NCI-H1092 (cell line): ENCODE measurements around the gene GNPTAB.
"Not testable (repeated sequence)": the region's sequence is repeated elsewhere in the genome, so short reads cannot be mapped to it uniquely, and the experiment has no call there.

Experiments
- DNase-seq: peaks from one replicate; lab custom pipeline; 2025; lab: John Stamatoyannopoulos, UW

Gene GNPTAB

DNA sequence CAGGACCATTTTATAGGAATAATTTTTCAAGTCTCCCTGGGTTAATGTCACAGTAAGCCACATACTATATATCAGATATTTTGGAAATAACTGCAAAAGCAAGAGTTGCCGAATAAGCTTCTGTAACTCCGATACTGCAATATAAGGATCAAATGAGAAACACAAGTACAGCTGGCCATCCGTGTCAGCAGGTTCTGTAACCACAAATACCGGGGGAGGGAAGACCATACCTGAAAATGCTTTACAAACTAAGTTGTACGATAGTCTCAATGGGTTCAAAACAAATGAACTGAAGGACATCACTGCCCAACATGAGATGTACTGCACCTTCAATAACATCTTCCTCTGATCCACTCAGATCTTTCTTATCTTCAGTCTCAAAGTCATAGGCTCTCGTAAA, 93.3 kb downstream of the GNPTAB start:
- no peak for DNase-seq

- DNase-seq = not testable (repeated sequence)
Observed at GRCh38 chr12:101734482-101734881, 96.3 kb downstream of the GNPTAB start.

- DNase-seq = no peak
Observed at GRCh38 chr12:101733166-101733565, 97.6 kb downstream of the GNPTAB start.

DNA sequence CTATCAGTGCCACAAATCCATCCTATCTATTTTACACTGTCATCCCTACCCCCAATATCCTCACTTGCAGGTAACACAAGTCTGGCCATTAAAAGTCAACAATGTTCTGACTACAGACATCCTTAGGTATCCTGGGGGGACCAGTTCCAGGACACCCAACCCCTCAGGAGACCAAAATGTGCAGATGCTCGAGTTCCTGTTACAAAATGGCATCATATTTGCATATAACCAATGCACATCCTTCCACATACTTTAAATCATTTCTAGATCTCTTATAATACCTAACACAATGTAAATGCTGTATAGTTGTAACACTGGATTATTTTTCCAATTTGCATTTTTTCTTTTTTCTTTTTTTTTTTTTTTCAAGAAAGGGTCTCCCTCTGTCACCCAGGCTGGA, 98.4 kb downstream of the GNPTAB start:
- no peak for DNase-seq

DNA sequence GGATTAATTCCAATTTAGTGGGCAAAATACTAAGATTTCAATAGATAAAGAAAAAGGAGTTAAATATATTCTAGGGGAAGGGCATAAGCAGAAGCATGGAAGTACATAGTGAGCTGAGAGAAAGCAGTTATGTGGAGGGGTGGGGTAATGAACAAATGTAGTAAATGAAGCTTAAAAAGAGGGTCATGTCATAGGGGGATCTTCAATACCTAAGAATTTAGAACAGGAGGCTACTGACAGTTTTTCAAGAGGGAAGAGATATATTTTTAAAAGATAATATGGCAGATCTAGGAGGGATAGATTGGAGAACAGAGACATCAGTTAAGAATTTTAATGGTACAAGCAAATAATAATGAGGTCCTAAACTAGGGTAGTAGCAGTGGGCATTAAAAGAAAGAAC, 100.9 kb downstream of the GNPTAB start:
- no peak for DNase-seq

- DNase-seq = no peak
Observed at GRCh38 chr12:101727098-101727497, 103.7 kb downstream of the GNPTAB start.

DNA sequence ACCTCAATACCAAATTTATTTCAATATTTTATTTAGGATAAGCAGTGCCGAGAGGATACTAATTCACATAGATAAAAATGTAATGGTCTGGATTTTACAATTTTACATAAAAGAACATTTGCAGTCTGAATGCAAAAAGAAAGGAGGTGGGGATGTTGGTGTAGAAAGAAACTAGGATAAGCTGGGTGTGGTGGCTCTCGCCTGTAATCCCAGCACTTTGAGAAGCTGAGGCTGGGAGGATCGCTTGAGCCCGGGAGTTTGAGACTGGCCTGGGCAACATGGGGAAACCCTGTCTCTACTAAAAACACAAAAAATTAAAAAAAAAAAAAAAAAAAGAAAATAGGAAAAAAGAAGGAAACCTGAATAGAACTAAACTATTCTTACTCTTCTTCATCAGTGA, 108.4 kb downstream of the GNPTAB start:
- no peak for DNase-seq

DNA sequence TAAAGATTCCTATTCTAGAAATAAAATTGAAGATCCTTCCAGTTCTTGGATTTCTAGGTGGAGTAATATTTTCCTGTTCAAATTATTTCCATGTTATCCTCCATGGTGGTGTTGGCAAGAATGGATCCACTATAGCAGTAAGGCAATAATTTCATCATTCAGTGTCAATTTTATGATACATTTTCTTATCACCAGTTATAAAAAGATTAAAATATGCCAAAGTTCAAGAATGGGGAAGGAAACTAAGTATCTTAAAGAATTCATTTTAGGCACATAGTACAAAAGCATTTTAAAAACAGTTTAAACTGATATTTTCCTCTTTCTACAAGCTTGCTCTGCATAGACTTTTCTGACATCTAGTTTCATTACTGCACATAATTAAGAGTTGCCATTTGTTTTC, 110.6 kb downstream of the GNPTAB start:
- DNase-seq = no peak

- DNase-seq = no peak
Observed at GRCh38 chr12:101719566-101719965, 111.2 kb downstream of the GNPTAB start.

DNA sequence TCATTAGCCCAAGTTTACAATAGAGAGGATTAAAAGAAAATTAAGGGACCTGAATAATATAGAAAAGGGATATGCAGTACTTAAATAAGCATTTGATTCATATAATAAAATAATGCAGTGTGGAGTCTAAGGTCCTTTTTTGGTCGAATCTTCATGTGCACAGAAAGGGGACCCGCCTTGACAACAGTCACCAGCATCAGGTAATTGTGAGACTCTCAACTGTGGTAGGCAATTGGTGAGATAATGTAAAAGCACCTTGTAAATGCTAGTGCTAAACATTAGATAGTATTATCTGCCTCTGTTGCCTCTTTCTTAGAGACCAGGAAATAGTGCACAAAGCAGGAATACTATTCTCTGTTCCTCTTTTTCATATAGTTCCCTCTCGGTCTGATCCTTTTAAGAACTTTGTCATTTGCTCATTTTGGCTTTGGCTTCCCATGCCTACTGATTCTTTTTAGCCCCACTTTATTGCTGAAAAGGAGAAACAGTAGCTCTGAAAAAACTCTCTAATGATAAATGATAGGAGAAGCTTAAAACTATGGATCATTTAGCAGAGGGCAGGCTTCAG, 115.8 kb downstream of the GNPTAB start:
- no peak for DNase-seq

GRCh38 chr12:101713930-101714329, 116.8 kb downstream of the GNPTAB start:
- DNase-seq = no peak

GRCh38 chr12:101713059-101713682, 117.6 kb downstream of the GNPTAB start:
- DNase-seq = no peak

DNA sequence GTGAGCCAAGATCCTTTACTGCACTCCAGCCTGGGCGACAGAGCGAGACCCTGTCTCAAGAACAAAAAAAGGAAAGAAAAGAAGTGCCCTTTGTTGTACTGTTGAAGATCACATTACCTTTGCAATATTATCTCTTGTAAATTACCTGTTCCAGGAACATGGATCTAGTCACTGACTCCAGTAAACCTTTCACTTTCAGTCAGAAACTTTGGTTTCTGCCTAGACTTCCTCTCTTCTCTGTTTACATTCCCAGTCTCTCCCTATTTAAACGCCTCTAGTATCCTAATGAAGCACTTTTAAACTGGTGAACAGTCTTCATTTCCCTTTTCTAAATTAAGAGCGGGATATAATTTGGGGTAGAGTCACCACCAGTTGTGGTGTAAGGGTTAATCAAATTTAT, 120.5 kb downstream of the GNPTAB start:
- no peak for DNase-seq

DNA sequence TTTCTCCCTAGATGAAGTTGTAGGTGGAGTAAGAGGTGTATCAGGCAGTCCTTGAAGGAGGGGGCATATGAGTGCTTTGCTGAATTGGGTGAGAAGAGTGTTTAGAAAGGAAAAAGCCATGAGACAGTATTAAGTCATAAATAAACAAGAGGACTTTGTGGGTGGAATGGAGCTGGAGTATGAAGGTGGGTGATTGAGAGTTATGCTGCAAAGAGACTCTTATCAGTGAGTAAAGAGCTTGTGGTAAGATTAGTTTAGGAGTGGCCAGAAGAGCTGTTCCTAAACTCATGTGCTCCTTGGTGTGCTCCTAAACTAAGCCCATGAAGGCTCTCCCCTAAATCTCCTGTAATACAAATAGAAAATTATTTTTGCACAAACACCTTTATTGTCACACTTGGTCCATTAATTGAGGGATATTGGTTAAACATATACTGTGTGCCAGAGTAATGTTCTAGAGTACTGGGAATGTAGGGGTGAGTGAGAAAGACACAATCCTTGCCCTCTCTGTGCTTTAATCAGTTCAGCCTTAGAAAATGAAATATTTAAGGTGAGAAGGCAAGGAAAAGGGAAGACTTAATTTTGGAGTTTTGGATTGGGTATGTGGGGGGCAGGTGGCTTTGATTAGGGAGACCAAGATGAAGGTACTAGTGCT, 123.5 kb downstream of the GNPTAB start:
- DNase-seq = no peak

- no peak for DNase-seq
Observed at GRCh38 chr12:101706403-101706802, 124.4 kb downstream of the GNPTAB start.

DNA sequence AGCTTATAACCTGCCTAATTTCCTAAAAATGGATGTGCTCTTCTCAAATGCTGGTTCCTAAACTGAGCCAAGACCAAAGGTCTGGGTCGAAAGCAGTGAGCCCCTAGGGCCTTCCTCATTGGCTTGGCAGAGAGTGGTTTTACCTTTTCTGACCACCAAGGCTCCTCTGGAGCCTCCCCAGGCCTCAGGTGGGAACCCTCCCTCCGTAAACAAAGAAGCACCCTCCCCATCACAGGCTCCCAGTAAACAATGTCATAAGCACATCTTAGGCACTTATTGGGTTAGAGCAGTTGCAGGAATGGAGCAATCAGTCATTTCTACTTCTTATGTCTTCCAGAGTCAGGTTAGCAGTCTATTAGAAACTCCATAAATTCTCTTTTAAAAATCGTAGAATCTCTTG, 127.3 kb downstream of the GNPTAB start:
- DNase-seq = no peak

- no peak for DNase-seq
Observed at GRCh38 chr12:101700299-101700820, 130.4 kb downstream of the GNPTAB start.

DNA sequence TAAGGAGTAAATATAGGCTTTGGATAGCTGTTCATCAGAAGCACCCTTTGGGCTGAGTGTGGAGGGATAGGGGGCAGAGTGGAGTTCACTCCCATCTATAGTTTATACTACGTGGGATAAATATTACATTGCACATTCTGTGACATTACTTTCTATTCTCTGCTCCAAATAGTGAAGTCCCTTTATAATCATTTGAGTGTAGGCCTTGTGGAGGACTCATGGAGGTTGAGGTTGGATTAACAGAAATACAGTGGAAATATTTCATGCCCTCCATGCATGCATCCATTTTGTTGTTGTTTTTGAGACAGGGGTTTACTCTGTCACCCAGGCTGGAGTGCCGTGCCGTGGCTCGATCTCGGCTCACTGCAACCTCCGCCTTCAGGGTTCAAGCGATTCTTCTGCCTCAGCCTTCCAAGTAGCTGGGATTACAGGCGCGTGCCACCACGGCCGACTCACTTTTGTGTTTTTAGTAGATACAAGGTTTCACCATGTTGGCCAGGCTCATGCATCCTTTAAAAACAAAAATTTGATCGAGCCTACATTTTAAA, 131.9 kb downstream of the GNPTAB start:
- no peak for DNase-seq

- DNase-seq = no peak
Observed at GRCh38 chr12:101697930-101698799, 132.6 kb downstream of the GNPTAB start.

DNA sequence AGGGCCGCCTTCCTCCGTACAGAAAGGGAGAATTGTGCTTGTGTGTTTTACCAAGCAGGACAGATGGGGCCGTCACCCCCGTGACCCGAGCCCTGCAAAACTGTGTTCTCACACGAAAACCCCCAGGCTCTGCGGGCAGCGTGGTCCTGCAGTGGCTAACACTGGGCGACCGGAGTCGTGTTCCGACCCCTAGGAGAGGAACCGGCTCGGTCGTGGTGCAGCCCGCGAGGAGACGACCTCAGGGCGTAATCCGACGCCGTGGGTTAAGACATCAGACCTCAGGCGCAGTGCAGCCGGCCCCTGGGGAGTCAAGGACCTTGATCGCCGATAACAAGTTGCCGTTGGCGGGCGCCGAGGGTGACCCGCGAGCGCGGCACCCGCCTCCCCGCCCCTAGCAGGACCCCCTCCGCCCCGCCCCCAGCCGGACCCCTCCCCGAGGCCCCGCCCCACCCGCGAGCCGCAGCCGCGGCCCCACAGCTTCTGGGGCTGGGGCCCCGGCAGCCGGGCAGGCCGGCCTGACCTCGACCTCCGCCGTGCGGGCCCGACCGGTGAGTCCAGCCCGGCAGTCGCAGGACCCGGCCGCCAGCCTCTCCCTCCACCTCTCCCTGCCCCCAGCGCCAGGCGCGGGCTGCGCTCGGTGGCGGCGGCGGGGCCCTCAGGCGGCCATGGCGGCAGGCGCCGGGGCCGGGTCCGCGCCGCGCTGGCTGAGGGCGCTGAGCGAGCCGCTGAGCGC, 133.4 kb downstream of the GNPTAB start, which contains the start of gene CHPT1:
Gene CHPT1, plus strand, starts transcription at position 444 of the 733 bp plus-strand sequence. Its CDS starts 222 bp downstream, at position 666.
- peak; percentile 27 for DNase-seq
